Ammon's horn (tissue), 1 donor: ENCODE measurements around the gene C12orf43.

Experiments used
- DNase-seq: peaks from one replicate; pipeline ENCODE4 v3.0.0-alpha.2; 2016; ENCODE audit warnings: low spot score

C12orf43 gene

GRCh38 chr12:120999191-121000120 lies 16.8 kb downstream of the C12orf43 start:
- no peak for DNase-seq

- no peak for DNase-seq
These were observed 17.9 kb downstream of the C12orf43 start for GRCh38 chr12:120998435-120998834.

GRCh38 chr12:120997448-120997847 lies 18.8 kb downstream of the C12orf43 start:
- no peak for DNase-seq

GRCh38 chr12:120996133-120996746 lies 20.0 kb downstream of the C12orf43 start:
- no peak for DNase-seq

GRCh38 chr12:120994589-120995337 lies 21.5 kb downstream of the C12orf43 start:
- DNase-seq = no peak

- DNase-seq = no peak
These were observed 22.2 kb downstream of the C12orf43 start for GRCh38 chr12:120994059-120994458.

GRCh38 chr12:120993496-120993895 lies 22.8 kb downstream of the C12orf43 start:
- no peak for DNase-seq

GRCh38 chr12:120992989-120993388 lies 23.3 kb downstream of the C12orf43 start:
- no peak for DNase-seq

- no peak for DNase-seq
These were observed 24.3 kb downstream of the C12orf43 start for GRCh38 chr12:120991965-120992364.

GRCh38 chr12:120990487-120991055 lies 25.7 kb downstream of the C12orf43 start:
- no peak for DNase-seq

GRCh38 chr12:120989687-120990086 lies 26.6 kb downstream of the C12orf43 start:
- no peak for DNase-seq

- DNase-seq = no peak
These were observed 27.6 kb downstream of the C12orf43 start for GRCh38 chr12:120988658-120989057.

- no peak for DNase-seq
These were observed 28.1 kb downstream of the C12orf43 start for GRCh38 chr12:120988234-120988633.

GRCh38 chr12:120984351-120984898 lies 31.9 kb downstream of the C12orf43 start:
- no peak for DNase-seq

GRCh38 chr12:120983759-120984158 lies 32.5 kb downstream of the C12orf43 start:
- no peak for DNase-seq

GRCh38 chr12:120982659-120983058 lies 33.6 kb downstream of the C12orf43 start:
- no peak for DNase-seq

- no peak for DNase-seq
These were observed 34.8 kb downstream of the C12orf43 start for GRCh38 chr12:120981407-120981941.

GRCh38 chr12:120980800-120981368 lies 35.4 kb downstream of the C12orf43 start:
- DNase-seq = no peak

GRCh38 chr12:120979862-120980696 lies 36.2 kb downstream of the C12orf43 start:
- DNase-seq = no peak

GRCh38 chr12:120979220-120979861 lies 36.9 kb downstream of the C12orf43 start:
- DNase-seq = no peak
